HG03139 (cell line): ENCODE data around the gene E2F8.

ENCODE experiments used
- ATAC-seq: cut with Tn5 transposase; IDR thresholded peaks from one replicate; pipeline ENCODE4 v1.9.1; 2021; ENCODE audit not compliant: unreplicated experiment

E2F8 gene

GRCh38 chr11:19220903-19221724 lies 19.6 kb downstream of the E2F8 start:
- ATAC-seq: no peak

DNA sequence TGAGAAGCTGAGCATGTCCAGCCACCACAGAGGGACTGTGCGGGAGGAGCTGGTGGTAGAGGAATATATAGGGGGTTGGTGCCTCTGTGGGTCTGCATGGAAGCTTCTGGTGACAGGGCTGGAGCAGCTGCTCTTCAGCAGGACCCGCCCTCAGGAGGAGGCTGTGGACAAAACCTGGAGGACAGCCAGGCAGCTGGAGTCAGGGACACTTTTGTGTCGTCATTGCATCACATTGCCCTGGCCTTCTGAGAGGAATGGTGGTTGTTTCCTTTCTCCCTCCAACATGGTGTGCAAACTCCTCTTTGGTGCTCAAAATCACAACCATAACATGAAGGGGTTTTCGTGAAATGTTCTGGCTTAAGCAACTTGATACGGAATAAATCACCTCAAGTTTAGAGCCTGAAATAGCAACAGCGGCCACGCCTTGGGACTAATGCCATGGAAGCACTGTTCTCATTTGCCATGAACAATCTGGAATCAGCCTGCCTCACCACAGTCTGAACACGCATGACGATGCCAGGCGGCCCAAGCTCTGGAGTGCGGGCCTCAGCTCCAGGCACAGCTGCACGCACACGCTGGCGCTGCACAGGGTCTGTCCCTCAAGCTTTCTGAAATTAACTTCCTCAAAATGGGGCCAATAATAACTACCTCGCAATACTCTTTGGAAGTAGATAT lies 21.8 kb downstream of the E2F8 start:
- ATAC-seq: no peak

- ATAC-seq: no peak
These were observed 22.5 kb downstream of the E2F8 start for GRCh38 chr11:19218216-19218615.

DNA sequence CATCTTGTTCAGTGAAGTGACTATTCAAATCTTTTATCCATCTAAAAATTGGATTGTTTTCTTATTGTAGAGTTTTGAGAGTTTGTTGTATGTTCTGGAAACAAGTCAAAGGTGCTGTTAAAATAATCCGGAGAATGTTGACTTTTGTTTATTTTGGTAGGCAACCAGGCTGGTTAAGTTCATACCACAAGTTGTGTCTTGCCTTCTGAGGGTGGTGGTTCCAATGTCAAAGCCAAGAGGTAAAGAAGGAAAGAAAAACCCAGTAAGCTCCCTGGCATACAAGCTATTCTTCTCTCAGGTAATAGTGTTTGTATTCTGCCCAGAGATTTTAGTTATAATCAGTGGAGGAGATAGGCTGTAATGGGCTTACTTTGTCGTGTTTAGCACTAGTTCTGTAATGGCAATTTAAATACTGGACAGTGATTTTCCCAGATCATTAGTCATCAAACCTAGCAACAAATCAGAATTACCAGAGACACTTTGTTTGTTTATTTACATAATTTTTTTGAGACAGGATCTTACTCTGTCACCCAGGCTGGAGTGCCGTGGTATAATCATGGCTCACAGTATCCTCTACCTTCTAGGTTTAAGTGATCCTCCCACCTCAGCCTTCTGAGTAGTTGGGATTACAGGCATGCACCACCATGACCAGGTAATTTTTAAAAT lies 23.9 kb downstream of the E2F8 start:
- ATAC-seq: no peak

- ATAC-seq: no peak
These were observed 24.7 kb downstream of the E2F8 start for GRCh38 chr11:19216021-19216420.

GRCh38 chr11:19209617-19210370 lies 31.0 kb downstream of the E2F8 start:
- no peak for ATAC-seq

- no peak for ATAC-seq
These were observed 31.7 kb downstream of the E2F8 start for GRCh38 chr11:19208959-19209546.

- ATAC-seq: no peak
These were observed 32.6 kb downstream of the E2F8 start for GRCh38 chr11:19208181-19208580.

DNA sequence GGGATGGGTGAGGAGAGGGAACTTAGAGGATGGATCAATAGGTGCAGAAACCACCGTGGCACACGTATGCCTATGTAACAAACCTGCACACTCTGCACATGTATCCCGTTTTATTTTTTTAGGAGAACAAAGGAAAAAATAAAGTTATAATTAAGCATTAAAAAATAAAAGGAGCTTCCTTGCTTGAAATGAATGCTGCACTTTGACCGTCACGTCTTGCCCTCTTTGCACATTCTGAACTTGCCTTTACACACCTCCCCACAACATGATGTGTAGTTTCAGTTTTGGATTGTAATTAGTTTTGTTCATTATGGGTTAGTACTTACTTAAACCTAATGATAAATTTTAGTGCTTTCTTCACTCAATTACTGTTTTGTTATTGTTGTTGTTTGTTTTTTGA lies 35.9 kb downstream of the E2F8 start:
- ATAC-seq: no peak

DNA sequence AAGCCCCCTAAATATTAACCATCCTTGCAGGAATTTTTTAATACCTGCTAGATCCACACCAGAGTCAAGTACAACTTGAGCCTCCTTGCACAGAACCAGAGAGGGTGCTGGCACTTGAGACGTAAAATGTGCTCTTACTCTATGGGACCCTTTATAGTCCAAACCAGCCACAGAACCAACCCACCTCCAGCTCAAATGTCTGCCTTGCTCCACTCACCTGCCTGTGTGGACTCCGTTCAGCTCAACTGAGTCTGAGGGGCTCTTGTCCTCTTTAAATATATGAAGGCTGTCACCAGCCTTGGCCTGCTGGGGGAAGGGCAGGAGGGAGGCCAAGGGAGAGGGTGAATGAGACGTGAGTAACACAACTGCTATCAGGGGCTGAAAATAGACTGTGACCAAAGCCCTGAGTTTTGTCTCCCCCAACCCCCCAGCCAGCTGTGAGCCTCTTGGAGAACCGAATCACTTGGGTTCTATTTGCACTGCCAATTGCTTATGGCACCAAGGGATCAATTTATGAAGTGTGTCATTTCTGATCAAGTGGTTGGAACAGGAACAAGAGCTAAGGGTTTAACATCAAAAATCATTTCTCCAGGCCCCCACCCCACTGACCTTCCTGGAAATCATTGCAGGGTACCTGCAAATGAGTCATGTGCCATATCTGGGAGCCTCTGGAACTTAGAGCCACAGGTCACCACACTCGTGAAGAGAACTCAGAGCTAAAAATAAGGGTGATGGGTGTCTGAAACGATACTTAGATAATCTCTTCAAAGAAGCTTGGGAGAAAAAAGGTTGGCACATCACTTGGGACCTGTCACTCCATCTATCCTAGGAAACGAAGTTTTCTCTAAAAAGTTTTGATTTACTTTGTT lies 38.8 kb downstream of the E2F8 start, which contains the start of gene CSRP3:
Gene CSRP3, minus strand, starts transcription at position 247 of the 869 bp plus-strand sequence. CDS start 9,535 bp downstream, outside the sequence.
- no peak for ATAC-seq

- ATAC-seq: no peak
These were observed 40.1 kb downstream of the E2F8 start for GRCh38 chr11:19200410-19201201.

- no peak for ATAC-seq
These were observed 41.0 kb downstream of the E2F8 start for GRCh38 chr11:19199771-19200170.

- no peak for ATAC-seq
These were observed 41.7 kb downstream of the E2F8 start for GRCh38 chr11:19199048-19199447.

- no peak for ATAC-seq
These were observed 44.3 kb downstream of the E2F8 start for GRCh38 chr11:19196432-19196831.

GRCh38 chr11:19194620-19195308 lies 46.0 kb downstream of the E2F8 start:
- no peak for ATAC-seq

DNA sequence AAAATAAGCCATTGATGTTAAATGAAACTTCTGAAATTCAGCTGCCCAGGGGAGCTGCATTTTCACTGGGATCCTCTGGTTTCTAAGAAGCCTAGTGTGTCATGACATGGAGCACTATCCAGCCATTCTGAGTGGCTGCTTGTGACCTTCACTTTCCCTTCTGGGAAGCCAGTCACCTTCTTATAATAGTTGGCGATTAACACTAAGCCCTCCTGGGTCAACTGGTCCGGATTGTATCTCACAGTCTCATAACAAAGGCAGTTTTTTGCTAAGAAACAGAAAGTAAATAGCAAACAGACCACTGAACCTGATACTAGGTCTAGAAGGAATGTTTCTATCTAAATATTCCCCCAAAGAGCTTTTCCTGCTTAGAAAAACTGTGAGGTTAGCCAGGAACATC lies 46.8 kb downstream of the E2F8 start:
- no peak for ATAC-seq

DNA sequence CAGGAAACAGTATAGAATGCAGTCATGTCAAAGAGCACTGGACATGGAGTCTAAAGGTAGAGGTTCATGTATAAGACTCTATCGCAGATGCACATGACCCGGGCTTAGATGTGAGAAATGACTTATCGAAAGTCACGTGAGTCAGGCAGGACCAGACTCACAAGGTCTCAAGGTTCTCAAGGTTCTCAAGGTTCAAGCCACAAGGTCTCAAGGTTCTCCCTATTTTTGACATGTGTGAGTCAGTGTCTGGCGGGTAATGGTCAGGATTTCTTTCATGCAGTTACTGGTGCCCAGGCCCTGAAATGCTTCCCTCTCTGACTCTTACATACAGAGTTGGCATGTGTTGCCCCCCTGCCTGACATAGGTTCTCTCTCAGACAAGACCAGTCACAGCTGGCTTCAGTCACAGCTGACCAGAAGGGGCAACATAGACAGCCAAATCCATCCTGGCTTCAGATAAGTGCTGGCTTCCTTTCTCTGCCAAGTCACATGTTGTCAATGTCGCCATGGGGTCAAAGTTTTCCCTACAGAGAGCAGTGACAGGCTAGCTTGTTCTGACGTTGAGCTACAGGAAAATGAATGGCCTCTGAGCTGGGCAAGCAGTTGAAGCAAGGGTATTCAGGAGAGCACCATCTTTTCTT lies 49.1 kb downstream of the E2F8 start:
- no peak for ATAC-seq

DNA sequence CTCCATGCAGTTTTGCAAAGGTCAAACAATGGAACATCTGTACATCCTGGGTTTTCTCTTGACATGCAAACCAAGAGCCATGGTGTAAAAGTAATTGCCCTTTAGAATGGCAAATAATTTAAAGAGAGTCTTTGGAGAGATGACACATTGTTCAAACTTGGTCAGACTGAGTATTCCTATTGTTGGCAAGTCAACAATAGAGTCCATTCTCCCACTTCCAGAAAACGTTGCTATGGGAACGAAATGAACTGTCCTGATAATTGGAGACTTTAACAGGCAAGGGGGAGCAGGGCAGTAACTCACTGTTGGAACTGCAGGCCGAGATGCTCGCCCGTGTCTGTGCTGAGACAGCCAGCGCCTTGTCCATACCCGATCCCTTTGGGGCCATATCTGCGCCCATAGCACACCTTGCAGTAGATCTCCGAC lies 52.9 kb downstream of the E2F8 start:
- ATAC-seq: no peak
